Stimulated activated CD4-positive, alpha-beta T cell treated with anti-CD3 and anti-CD28 coated beads, TNF-alpha, amount 100 ng/mL, for 4 hours (primary cell): Measurements from ENCODE around the gene IGF2BP3.
A peak's percentile ranks its signal among the peaks of the same experiment; 100 is the strongest.
"Not testable (repeated sequence)": the region's sequence is repeated elsewhere in the genome, so short reads cannot be mapped to it uniquely, and the experiment has no call there.

Source experiments
- DNase-seq, 3 experiments: peaks; one replicate each; pipeline ENCODE4 v3.0.0-alpha.2; 2020; ENCODE audit warnings: low read depth in 3 of 3

IGF2BP3 gene

GRCh38 chr7:23341846-23342598 lies 128.3 kb downstream of the IGF2BP3 start:
- no peak for DNase-seq

DNA sequence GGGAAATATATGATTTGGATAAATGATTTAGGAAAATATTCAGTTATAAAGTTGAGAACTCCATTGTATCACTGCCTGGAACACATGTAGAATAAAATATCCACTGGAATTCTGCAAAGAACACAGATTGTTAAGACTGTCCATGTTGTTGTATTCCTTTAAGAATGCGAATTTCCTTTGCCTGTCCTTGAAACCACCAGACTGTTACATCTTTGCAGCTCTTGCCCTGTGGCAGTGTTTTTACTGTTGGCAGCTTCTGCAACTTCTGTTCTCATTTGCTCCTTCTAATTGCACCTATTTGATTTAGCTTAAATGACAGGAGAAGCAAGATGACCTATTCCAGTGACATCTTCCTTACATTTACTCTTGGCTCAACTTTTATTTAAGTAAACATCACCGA lies 131.4 kb downstream of the IGF2BP3 start:
- no peak for DNase-seq

DNA sequence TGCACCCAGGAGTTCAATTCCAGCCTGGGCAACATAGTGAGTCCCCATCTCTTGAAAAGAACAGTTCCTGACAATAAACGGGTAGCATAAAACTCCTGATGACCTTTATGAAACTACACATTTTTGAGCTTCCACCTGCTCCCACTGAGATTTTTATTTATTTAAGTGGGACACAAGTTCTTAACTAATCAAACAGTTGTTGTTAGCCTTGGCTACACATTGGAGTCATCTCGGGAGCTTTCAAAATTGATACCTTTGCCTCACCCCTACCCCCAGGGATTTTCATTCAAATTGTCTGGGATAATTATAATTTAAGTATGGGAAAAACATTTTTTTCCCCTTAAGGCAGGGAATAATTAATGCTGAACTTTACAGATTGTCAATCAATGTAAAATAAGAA lies 131.9 kb downstream of the IGF2BP3 start:
- DNase-seq, result no peak

DNA sequence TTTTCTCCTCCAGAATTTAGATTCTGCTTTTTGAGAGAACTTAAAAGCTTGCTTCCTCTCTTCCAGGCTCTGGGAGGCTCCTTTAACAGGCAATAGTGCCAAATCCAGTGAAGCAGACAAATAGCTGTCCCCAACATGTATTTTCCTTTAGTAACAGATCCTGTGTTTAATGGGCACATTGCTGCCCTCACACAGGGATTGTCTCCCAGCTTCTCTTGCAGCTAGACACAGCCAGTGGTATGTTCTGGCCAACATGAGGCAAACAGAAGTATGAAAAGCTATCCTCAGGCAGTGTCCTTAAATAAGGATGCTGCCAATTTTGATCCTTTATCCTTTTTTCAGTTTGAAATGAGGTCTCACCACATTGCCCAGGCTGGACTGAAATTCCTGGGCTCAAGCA lies 132.9 kb downstream of the IGF2BP3 start:
- DNase-seq, result no peak

- DNase-seq, result no peak
Measured at GRCh38 chr7:23336799-23337283, 133.4 kb downstream of the IGF2BP3 start.

- DNase-seq, result no peak
Measured at GRCh38 chr7:23336086-23336485, 134.2 kb downstream of the IGF2BP3 start.

- DNase-seq, result no peak
Measured at GRCh38 chr7:23335621-23336020, 134.7 kb downstream of the IGF2BP3 start.

DNA sequence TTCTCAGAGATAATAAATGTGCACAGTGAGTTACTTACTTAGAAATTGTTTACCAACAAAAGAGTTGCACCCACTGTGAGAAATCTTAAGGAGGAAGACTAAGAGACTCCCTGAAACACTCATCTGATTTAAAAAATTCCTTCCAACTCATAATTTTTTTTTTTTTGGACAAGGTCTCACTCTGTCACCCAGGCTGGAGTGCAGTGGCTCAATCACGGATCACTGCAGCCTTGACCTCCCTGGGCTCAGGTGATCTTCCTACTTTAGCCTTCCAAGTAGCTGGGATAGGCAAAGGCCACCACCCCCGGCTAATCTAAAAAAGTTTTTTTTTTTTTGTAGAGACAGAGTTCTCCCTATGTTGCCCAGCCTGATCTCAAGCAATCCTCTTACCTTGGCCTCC lies 135.2 kb downstream of the IGF2BP3 start:
- DNase-seq, result no peak

DNA sequence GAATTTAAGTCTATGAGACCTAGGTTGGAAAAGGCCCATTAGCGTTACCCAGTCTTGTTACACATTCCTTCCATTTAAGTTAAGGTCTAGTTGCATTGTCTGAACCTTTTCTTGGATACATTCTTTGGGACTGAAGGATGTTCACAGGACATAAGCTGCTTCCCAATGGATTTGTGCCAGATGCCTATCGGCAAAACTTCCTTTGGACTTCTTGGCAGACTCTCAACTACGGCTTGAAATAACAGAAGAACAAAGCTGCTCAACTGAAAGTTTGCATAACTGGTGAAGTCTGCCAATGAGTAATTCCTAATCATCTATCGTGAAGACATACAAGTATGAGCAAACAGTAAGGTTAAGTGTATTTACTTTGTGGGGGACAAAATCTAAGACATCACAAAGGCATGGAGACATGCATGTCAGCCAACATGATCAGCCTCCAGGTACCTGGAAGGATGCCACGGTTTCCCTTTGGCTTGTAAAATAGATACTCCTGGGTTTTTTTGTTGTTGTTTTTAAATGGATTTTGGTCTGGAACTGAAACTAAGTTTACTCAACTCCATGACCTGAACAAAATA lies 135.7 kb downstream of the IGF2BP3 start:
- DNase-seq, result no peak

DNA sequence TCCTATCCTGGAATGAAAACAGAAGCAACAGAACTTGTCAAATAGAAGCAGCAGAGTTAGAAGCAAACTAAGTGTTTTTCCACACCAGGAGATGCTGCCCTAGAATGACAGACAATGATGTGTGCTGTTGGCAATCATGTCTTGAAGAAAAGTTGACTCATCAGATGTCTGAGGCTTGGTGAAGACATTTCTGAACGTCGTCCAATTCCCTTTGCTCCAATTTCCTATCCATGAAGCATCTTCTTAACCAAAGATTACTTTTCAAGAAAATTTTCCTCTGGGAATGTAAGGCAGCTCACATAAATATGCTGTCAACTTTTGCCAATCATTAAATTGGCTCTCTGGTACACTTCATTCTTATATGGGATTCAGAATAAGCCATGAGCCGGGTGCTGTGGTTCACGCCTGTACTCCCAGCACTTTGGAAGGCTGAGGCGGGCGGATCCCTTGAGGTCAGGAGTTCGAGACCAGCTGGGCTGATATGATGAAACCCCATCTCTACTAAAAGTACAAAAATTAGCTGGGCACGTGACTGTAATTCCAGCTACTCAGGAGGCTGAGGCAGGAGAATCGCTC lies 136.5 kb downstream of the IGF2BP3 start:
- DNase-seq, result no peak

DNA sequence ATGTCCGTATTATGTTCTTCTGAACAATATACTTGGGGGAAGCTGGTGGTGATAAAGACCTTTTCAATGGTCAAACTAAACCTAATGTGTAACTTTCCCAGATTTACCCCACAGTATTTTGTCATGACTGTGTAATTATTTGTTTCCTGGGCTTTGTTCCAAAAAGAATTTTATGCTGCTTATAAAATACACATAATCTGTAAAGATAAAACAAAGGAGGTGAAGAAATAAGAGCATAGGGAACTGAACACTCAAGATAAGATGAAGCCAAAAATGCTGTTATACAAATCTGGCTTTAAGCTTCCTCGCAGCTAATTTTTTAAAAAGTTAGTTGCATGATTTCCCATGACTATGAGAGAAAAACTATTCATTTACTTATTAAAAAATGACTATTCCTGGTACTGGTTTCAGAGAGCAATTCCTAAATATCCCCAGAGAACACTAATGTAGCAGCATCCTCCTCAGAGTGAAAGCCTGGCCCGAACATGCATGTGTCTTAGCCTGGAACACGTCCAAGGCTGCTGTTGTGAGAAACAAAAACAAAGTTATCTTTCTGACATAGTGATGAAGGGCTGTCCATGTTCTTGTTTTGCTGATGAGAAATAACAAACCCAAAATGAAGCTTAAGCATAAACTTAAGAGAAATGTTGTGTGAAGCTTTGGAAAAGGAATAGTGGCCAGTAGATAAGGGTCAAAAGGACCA lies 137.2 kb downstream of the IGF2BP3 start:
- no peak for DNase-seq

- no peak for DNase-seq
Measured at GRCh38 chr7:23332193-23332592, 138.1 kb downstream of the IGF2BP3 start.

- no peak for DNase-seq
Measured at GRCh38 chr7:23331132-23331531, 139.2 kb downstream of the IGF2BP3 start.

DNA sequence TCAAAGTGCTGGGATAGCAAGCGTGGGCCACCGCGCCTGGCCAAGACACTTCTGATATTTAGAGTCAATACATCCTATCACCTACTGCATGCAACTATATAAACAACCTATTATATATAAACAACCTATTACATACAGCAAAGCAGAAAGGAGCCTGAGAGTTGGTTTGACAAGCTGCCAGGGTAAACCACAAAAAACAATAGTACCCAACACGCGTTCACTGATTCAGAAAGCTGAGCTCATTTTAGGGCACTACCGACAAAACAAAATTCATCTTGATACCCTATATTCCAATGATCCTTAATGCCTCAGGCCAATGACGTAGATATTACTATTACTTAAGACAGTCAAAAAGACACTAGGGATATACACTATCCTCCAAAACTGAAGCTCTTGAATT lies 154.9 kb downstream of the IGF2BP3 start:
- no peak for DNase-seq

GRCh38 chr7:23312141-23312540 lies 158.2 kb downstream of the IGF2BP3 start:
- not testable (repeated sequence) for DNase-seq

GRCh38 chr7:23308754-23309153 lies 161.5 kb downstream of the IGF2BP3 start:
- DNase-seq, result no peak

GRCh38 chr7:23306936-23307521 lies 163.3 kb downstream of the IGF2BP3 start:
- no peak for DNase-seq

DNA sequence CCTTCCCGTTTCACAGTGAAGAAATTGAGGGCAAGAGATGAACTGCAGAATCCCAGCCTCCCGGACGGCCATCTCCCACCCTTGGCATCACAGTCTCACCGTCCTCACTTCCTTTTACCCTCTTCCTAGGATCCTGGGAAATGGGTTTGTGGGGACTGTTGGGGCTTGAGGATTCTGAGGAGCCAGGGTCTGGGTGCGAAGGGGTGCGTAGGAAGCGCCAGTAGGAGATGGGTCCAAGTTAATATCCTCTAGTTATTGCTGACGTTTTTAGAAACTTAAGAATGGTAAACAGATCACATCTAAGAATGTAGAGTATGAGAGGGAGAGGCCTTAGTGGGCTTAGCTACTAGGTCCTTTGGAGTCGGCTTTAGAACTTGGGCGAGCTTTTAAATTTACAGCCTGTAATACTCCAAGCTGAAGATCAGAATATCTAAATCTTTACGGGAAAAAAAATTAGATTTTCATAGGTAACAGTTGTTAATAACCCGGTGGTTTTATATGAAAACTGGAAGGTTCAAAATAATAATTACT lies 170.5 kb downstream of the IGF2BP3 start:
- DNase-seq, result no peak

DNA sequence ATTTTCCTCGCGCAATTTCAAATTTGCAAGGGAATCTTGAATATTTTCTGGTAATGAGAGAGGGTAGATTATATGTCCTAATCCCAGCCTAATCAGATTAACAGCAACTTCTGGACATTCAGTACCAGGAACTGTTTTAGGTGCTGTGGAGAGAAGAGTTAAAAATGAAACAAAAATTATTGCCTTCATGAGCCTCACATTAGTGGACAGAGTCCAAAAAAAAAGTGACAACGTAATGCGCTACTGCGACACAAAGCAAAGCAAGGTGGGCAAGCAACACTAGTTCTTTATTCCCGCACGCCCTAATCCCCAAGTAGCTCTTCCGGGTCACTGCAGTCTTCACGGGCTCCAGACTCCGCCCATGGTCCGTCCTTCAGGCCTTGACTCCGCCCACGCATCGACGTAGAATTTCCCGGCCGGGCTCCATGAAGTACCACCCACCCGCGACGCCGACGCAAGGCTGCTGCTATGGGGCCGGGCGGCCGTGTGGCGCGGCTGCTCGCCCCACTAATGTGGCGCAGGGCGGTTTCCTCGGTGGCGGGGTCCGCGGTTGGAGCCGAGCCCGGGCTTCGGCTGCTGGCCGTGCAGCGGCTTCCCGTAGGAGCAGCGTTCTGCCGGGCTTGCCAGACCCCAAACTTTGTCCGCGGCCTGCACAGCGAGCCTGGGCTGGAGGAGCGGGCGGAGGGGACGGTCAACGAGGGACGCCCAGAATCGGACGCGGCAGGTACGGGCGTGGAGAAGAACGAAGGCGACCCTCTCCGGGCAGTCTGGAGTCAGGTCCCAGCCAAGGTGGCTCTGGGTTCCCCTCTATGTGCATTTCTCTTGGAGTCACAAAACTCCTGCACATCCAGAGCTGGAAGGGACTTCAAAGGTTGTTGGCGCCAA lies 171.2 kb downstream of the IGF2BP3 start, which contains the start of gene MALSU1:
Gene MALSU1, plus strand, starts transcription at position 455 of the 885 bp plus-strand sequence. Its CDS starts 14 bp downstream, at position 469.
- DNase-seq, result peak; percentile 94 to 95 (median 95)

- DNase-seq, result no peak
Measured at GRCh38 chr7:23298141-23298881, 172.0 kb downstream of the IGF2BP3 start.
